ENCODE measurements around the gene RET. TPM values are rescaled to one million over a fixed set of nuclear protein-coding genes. Genes with fewer than 3 reads are reported as not detected.

RET gene
- total RNA-seq, 1 donor from 2014 or later, result 0.94 TPM

- no peak for DNase-seq
Observed at GRCh38 chr10:43173120-43173519, 96.3 kb downstream of the RET start.

GRCh38 chr10:43174969-43175368 is 98.1 kb downstream of the RET start:
- DNase-seq, result no peak

- no peak for DNase-seq
Observed at GRCh38 chr10:43176271-43176670, 99.4 kb downstream of the RET start.

- DNase-seq, result no peak
Observed at GRCh38 chr10:43177595-43177994, 100.7 kb downstream of the RET start.

Other genes starting within 250 kb of the RET start
- 68.3 TPM for gene CSGALNACT2, start 61.4 kb downstream of the RET start, total RNA-seq
- 9.7 TPM for gene RASGEF1A, start 190.0 kb downstream of the RET start, total RNA-seq

All from occipital lobe (tissue), 2 donors.